ENCODE data around the gene DEPDC5.
"Not testable (repeated sequence)": the region's sequence is repeated elsewhere in the genome, so short reads cannot be mapped to it uniquely, and the experiment has no call there.

The DEPDC5 gene

GRCh38 chr22:31802575-31802974 lies 48.8 kb downstream of the DEPDC5 start:
- POLR2A ChIA-PET: no interaction called here

DNA sequence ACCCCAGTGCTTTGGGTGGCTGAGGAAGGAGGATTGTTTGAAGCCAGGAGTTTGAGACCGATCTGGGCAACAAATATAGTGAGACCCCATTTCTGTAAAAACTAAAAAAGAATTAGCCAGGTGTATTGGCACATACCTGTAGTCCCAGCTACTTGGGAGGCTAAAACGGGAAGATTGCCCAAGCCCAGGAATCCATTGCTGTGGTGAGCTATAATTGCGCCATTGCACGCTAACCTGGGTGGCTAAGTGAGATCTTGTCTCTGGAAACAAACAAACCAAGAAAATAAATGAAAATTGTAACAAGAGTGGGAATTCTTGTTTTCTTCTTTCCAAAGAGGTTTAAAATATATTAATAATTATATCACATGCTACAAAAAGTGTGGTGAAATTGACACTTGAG lies 52.9 kb downstream of the DEPDC5 start:
- no peak for TF ChIP-seq CTCF (IDR thresholded peaks at IDR 0.05; ENCODE audit: insufficient read depth, low read length, missing control alignments)
- no peak overlapping the region for H3K4me3 ChIP-seq (ENCODE audit: low read depth, low read length)
- DNase-seq (ENCODE audit: low read depth, low spot score): no peak
- POLR2A ChIA-PET: no interaction called here
- CTCF ChIA-PET: no interaction called here

More at GRCh38 chr22:31802575-31802974, 48.8 kb downstream of the DEPDC5 start:
- H3K4me3 ChIP-seq (ENCODE audit: low read depth, low read length): no peak overlapping the region
- CTCF ChIA-PET: no interaction called here
- no peak for DNase-seq (ENCODE audit: low read depth, low spot score)
- no peak for TF ChIP-seq CTCF (IDR thresholded peaks at IDR 0.05; ENCODE audit: insufficient read depth, low read length, missing control alignments)

- DNase-seq (ENCODE audit: low read depth, low spot score): no peak
- POLR2A ChIA-PET: interaction anchor here (0.7 kb wide), 1 partner anchor 17 kb away, joined by 4 read pairs; no protein-coding TSS in a partner anchor
- no peak for TF ChIP-seq CTCF (IDR thresholded peaks at IDR 0.05; ENCODE audit: insufficient read depth, low read length, missing control alignments)
Observed at GRCh38 chr22:31812977-31813605, 59.3 kb downstream of the DEPDC5 start.

DNA sequence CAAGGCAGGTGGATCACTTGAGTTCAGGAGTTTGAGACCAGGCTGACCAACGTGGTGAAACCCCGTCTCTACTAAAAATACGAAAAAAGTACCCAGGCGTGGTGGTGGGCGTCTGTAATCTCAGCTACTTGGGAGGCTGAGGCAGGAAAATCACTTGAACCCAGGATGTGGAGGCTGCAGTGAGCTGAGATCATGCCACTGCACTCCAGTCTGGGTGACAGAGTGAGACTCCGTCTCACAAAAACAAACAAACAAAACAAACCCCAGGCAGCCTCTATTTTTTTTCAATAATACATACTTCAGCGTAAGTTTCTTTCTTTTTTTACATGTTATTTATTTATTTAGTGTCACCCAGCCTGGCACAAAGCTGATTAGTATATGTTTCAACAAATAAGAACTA lies 60.1 kb downstream of the DEPDC5 start:
- H3K4me3 ChIP-seq (ENCODE audit: low read depth, low read length); POLR2A ChIA-PET; DNase-seq (ENCODE audit: low read depth, low spot score): not testable (repeated sequence)
- CTCF ChIA-PET: interaction anchor here (1.2 to 2.2 kb wide), 2 partner anchors 13 to 157 kb away, joined by 5 to 6 read pairs; no protein-coding TSS in a partner anchor

More at GRCh38 chr22:31812977-31813605, 59.3 kb downstream of the DEPDC5 start:
- no peak overlapping the region for H3K4me3 ChIP-seq (ENCODE audit: low read depth, low read length)
- CTCF ChIA-PET: interaction anchor here (0.7 to 2.2 kb wide), 3 partner anchors 12 to 165 kb away, joined by 3 to 6 read pairs (median 3); no protein-coding TSS in a partner anchor

DNA sequence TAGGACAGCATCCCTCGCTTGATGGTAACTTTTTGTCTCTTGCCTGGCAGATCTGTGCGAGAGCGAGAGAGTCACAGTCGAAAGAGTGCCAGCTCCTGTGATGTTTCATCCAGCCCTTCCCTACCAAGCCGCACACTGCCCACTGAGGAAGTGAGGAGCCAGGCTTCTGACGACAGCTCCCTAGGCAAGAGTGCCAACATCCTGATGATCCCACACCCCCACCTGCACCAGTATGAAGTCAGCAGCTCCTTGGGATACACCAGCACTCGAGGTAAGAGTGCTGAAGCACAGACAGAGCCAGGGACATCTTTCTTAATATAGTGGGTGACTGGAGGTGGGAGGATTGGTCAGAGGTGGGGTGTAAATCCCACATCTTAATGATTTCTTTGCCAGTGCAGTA lies 61.1 kb downstream of the DEPDC5 start:
- no peak overlapping the region for H3K4me3 ChIP-seq (ENCODE audit: low read depth, low read length)
- no peak for TF ChIP-seq CTCF (IDR thresholded peaks at IDR 0.05; ENCODE audit: insufficient read depth, low read length, missing control alignments)
- ChIA-PET POLR2A (no interaction called here), CTCF (interaction anchor here (1.2 to 2.2 kb wide), 2 partner anchors 14 to 156 kb away, joined by 5 to 6 read pairs; no protein-coding TSS in a partner anchor)
- DNase-seq (ENCODE audit: low read depth, low spot score): no peak

DNA sequence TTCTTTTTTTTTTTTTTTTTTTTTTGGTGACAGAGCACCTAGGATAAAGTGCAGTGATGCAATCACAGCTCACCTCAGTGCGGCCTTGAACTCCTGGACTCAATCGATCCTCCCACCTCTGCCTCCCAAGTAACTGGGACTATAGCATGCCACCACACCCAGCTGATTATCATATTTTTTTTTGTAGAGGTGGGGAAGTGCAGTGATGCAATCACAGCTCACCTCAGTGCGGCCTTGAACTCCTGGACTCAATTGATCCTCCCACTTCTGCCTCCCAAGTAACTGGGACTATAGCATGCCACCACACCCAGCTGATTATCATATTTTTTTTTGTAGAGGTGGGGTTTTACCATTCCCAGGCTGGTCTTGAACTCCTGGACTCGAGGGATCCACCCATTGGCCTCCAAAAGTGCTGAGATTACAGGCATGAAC lies 61.6 kb downstream of the DEPDC5 start:
- POLR2A ChIA-PET; H3K4me3 ChIP-seq (ENCODE audit: low read depth, low read length); DNase-seq (ENCODE audit: low read depth, low spot score): not testable (repeated sequence)
- CTCF ChIA-PET: interaction anchor here (2.2 kb wide), 1 partner anchor 15 kb away, joined by 6 read pairs; no protein-coding TSS in a partner anchor

DNA sequence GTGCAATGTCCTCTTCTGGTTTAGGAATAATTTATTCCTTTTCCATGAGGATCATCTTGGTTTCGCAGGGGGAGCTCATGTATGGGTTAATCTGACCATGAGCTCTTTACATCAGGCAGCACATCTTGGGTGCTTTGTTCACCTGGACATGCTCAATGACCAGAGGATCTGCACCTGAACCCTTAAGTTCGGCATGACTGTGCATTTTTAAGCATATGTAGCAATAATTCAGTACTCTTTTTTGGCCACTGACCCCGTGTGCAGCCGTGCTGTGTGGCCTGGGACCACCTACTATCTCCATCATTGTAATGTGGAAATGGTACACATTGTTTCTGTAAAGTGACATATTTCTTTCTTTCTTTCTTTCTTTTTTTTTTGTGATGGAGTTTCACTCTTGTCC lies 62.9 kb downstream of the DEPDC5 start:
- TF ChIP-seq CTCF (IDR thresholded peaks at IDR 0.05; ENCODE audit: insufficient read depth, low read length, missing control alignments): no peak
- POLR2A ChIA-PET: interaction anchor here (0.6 kb wide), 1 partner anchor 11 kb away, joined by 3 read pairs; no protein-coding TSS in a partner anchor
- H3K4me3 ChIP-seq (ENCODE audit: low read depth, low read length): no peak overlapping the region
- CTCF ChIA-PET: no interaction called here
- no peak for DNase-seq (ENCODE audit: low read depth, low spot score)
